ENCODE measurements around the gene CAMTA1. TPM values are rescaled to one million over a fixed set of nuclear protein-coding genes. Genes with fewer than 3 reads are reported as not detected.

Gene CAMTA1
- total and polyA plus RNA-seq, 8 donors = 13.0 to 54.2 (median 23.6) TPM

DNA sequence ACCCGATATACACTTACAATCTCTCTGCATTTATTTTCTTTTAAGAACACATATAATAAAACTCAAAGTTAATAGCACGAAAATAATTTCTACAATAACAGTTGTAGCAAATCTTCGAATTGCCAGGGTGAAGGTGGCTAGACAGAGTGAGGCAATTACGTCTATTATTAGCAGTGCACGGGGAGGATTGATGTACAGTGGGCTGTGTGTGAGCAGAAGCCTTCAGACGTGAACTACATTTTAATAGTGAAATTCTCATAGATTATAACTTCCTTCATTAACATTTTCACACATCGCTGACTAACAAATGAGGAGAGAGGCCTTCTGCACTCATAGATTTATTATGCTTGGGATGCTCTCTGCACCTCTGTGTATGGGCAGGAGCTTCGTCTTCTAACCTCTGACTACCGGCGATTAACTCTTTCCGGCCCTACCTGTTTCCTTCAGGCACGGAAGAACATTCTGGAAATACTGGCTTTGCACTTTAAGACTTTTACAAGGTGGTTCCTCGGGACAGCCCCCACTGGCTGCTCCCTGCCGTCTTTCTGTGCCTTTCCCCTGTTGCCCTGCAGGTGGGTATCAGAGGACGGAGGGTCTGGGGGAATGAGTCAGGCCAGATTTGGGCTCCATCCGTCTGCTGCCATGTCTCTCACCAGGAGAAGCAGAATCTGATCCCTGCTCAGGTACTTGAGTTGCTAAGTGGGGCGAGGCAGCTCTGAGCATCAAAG, 200.5 kb downstream of the CAMTA1 start:
- Histone ChIP-seq H3K36me3 (no peaks in the 10 kb centered on the region), H3K27me3 (no peaks in the 10 kb centered on the region), H3K4me3 (no peak overlapping the region), H3K9me3 (no peaks in the 10 kb centered on the region), H3K4me1 (no peaks in the 10 kb centered on the region), H3K27ac (no peak overlapping the region)
- TF ChIP-seq, protein P1, sequence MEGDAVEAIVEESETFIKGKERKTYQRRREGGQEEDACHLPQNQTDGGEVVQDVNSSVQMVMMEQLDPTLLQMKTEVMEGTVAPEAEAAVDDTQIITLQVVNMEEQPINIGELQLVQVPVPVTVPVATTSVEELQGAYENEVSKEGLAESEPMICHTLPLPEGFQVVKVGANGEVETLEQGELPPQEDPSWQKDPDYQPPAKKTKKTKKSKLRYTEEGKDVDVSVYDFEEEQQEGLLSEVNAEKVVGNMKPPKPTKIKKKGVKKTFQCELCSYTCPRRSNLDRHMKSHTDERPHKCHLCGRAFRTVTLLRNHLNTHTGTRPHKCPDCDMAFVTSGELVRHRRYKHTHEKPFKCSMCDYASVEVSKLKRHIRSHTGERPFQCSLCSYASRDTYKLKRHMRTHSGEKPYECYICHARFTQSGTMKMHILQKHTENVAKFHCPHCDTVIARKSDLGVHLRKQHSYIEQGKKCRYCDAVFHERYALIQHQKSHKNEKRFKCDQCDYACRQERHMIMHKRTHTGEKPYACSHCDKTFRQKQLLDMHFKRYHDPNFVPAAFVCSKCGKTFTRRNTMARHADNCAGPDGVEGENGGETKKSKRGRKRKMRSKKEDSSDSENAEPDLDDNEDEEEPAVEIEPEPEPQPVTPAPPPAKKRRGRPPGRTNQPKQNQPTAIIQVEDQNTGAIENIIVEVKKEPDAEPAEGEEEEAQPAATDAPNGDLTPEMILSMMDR (IDR thresholded peaks at IDR 0.05) = no peak
- ATAC-seq = no peak
- intact Hi-C loops (cut with DNase I) = no loop called here
- 63 to 69% methylated on average over 17 of the region's 17 CpGs for WGBS, 2 donors
- no peak for FAIRE-seq
- no peak for DNase-seq

DNA sequence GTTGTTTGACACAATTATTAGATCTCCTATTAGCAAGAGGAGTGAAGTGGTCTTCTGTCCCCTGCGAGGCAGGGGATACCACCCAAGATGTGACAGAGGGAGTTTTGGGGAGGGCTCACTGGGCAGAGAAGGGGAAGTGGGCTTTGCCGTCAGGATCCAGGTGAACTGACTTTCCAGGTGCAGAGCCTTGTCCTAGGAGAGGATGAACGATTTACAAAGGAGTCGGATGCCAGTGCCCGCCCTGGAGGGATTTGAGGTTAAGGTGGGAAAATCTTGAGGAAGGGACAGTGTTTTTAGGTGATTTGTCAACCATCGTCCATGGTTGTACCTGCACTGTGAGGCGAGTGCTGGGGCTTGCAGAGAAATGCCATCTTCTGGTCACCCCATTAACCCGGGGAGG, 201.0 kb downstream of the CAMTA1 start:
- ATAC-seq (no peak), FAIRE-seq (no peak), DNase-seq (no peak)
- Histone ChIP-seq H3K4me3 (no peak overlapping the region), H3K4me1 (no peaks in the 10 kb centered on the region), H3K27me3 (no peaks in the 10 kb centered on the region), H3K36me3 (no peaks in the 10 kb centered on the region), H3K27ac (no peak overlapping the region), H3K9me3 (no peaks in the 10 kb centered on the region)
- TF ChIP-seq, protein P1 (IDR thresholded peaks at IDR 0.05) = no peak
- 72 to 84% methylated on average over 8 of the region's 8 CpGs for WGBS, 2 donors
- intact Hi-C loops (cut with DNase I) = no loop called here

DNA sequence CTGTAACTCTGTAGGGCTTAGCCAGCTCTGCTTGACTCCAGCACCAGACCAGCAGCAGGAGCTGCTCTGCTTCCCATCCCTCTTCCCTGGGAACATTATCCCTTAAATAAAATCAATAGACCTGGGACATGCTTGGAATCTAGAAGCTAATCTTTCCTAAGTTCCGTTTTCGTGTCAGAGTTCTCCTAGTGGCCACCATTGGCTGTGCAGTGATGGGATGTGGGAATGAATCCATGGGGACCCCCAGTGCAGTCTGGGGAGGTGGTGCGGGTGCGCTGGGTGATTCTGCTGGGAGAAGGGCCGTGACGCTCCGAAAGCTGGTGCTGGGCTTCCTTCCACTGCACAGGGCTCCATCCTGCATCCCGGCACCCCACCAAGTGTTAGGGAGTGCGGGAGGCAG, 202.7 kb downstream of the CAMTA1 start:
- intact Hi-C loops (cut with DNase I) = no loop called here
- TF ChIP-seq, protein P1 (IDR thresholded peaks at IDR 0.05) = no peak
- Histone ChIP-seq H3K36me3 (no peaks in the 10 kb centered on the region), H3K9me3 (no peaks in the 10 kb centered on the region), H3K27ac (no peak overlapping the region), H3K27me3 (no peaks in the 10 kb centered on the region), H3K4me3 (no peak overlapping the region), H3K4me1 (no peaks in the 10 kb centered on the region)
- FAIRE-seq (no peak), ATAC-seq (no peak), DNase-seq (no peak)
- WGBS, 2 donors = 76 to 81% methylated on average over 9 of the region's 9 CpGs

DNA sequence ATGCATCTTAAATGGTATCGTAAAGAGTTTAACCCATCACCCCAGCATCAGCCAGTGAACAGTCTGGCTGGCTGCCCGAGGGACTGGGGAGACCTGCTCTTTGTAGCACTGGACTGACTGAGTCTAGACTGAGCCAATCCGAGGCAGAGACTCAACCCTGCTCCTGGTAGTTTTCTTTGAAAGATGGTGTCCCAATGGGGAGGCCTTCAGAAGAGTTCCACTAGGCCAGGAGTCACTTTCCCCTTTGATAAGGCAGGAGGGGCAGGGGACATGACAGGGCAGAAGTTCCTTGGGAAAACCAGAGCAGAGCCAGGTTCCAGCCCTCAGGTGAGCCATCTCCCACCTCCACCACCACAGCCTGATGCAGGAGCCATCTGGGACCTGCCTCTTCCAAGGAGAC, 203.5 kb downstream of the CAMTA1 start:
- H3K36me3 ChIP-seq = no peaks in the 10 kb centered on the region
- no peak for ATAC-seq
- no peak for DNase-seq
- no peak for FAIRE-seq
- H3K27ac ChIP-seq = no peak overlapping the region
- TF ChIP-seq, protein P1 (IDR thresholded peaks at IDR 0.05) = no peak
- intact Hi-C loops (cut with DNase I) = no loop called here
- no peaks in the 10 kb centered on the region for H3K27me3 ChIP-seq
- no peaks in the 10 kb centered on the region for H3K9me3 ChIP-seq
- no peaks in the 10 kb centered on the region for H3K4me1 ChIP-seq
- 63 to 80% methylated on average over 3 of the region's 3 CpGs for WGBS, 2 donors
- no peak overlapping the region for H3K4me3 ChIP-seq
